ENCODE measurements around the gene CD40LG. TPM values are rescaled to one million over a fixed set of nuclear protein-coding genes. Genes with fewer than 3 reads are reported as not detected.

CD40LG gene
- total RNA-seq, 4 donors from 2014 or later: 0.13 to 0.67 (median 0.38) TPM; not detected in 1

- 60 to 86% methylated on average over 2 of the region's 2 CpGs for WGBS, 2 donors
- no peak overlapping the region for H3K4me3 ChIP-seq
- H3K27me3 ChIP-seq: no peaks in the 10 kb centered on the region
Measured at GRCh38 chrX:136625246-136625645, 22.7 kb upstream of the CD40LG start.

DNA sequence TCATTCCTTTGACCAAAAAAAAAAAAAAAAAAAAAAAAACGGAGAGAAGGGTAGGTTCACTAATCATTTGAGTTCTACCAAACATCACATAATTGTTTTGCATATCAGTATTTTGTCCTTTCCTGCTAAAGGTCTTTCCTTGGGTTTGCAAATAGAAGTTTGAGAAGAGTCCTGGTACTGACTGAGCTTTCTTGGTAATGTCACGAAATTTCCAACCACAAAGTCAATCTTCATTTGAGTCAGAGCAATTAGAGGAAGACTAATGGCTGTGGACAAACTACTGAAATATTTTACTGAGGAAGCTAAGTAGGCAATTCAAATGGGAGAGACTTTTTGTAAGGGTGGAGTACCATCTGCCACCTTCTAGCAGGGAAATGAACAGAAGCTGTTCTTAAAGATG is 21.7 kb upstream of the CD40LG start:
- no peak overlapping the region for H3K27ac ChIP-seq
- DNase-seq: no peak
- 53 to 77% methylated on average over 2 of the region's 2 CpGs for WGBS, 2 donors
- no peaks in the 10 kb centered on the region for H3K9me3 ChIP-seq
- no peaks in the 10 kb centered on the region for H3K4me1 ChIP-seq
- no peaks in the 10 kb centered on the region for H3K36me3 ChIP-seq
- intact Hi-C loops (cut with DNase I): no loop called here
- no peak for TF ChIP-seq POLR2A (IDR thresholded peaks at IDR 0.05)
- TF ChIP-seq, protein P1, sequence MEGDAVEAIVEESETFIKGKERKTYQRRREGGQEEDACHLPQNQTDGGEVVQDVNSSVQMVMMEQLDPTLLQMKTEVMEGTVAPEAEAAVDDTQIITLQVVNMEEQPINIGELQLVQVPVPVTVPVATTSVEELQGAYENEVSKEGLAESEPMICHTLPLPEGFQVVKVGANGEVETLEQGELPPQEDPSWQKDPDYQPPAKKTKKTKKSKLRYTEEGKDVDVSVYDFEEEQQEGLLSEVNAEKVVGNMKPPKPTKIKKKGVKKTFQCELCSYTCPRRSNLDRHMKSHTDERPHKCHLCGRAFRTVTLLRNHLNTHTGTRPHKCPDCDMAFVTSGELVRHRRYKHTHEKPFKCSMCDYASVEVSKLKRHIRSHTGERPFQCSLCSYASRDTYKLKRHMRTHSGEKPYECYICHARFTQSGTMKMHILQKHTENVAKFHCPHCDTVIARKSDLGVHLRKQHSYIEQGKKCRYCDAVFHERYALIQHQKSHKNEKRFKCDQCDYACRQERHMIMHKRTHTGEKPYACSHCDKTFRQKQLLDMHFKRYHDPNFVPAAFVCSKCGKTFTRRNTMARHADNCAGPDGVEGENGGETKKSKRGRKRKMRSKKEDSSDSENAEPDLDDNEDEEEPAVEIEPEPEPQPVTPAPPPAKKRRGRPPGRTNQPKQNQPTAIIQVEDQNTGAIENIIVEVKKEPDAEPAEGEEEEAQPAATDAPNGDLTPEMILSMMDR (IDR thresholded peaks at IDR 0.05): no peak
- H3K4me3 ChIP-seq: no peak overlapping the region
- no peaks in the 10 kb centered on the region for H3K27me3 ChIP-seq

More at GRCh38 chrX:136625246-136625645, 22.7 kb upstream of the CD40LG start:
- H3K4me1 ChIP-seq: no peaks in the 10 kb centered on the region
- TF ChIP-seq POLR2A (IDR thresholded peaks at IDR 0.05): no peak
- no peaks in the 10 kb centered on the region for H3K9me3 ChIP-seq
- no peak overlapping the region for H3K27ac ChIP-seq
- no peak for DNase-seq
- no peaks in the 10 kb centered on the region for H3K36me3 ChIP-seq
- intact Hi-C loops (cut with DNase I): no loop called here

GRCh38 chrX:136626891-136627290 is 21.1 kb upstream of the CD40LG start:
- WGBS, 2 donors: 64 to 71% methylated on average over 1 of the region's 1 CpG
- intact Hi-C loops (cut with DNase I): no loop called here
- TF ChIP-seq, protein P1 (IDR thresholded peaks at IDR 0.05): no peak
- TF ChIP-seq POLR2A (IDR thresholded peaks at IDR 0.05): no peak

DNA sequence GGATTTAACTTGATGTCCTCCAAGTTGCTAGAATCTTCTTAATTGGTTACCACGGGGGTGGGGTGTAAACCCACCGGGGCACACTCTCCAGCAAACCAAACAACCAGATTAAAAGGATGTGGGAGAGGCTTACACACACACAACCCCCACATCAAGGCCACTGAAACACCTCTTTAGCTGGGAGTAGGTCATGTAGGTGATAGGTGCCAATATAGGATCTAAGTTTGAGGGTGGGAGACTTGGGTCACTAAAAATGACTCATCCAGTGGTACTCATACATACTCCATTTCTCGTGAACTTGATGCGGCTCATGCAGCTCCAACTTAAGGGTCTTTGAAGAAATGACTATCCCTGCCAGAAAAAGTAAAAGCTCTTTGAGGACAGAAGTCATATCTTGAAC is 20.5 kb upstream of the CD40LG start:
- TF ChIP-seq POLR2A (IDR thresholded peaks at IDR 0.05): no peak
- TF ChIP-seq, protein P1 (IDR thresholded peaks at IDR 0.05): no peak
- 61 to 80% methylated on average over 3 to 4 of the region's 4 CpGs for WGBS, 2 donors
- Histone ChIP-seq H3K27ac (no peak overlapping the region), H3K36me3 (no peaks in the 10 kb centered on the region), H3K4me1 (no peaks in the 10 kb centered on the region), H3K9me3 (no peaks in the 10 kb centered on the region), H3K27me3 (no peaks in the 10 kb centered on the region), H3K4me3 (no peak overlapping the region)
- DNase-seq: no peak
- intact Hi-C loops (cut with DNase I): no loop called here

More at GRCh38 chrX:136626891-136627290, 21.1 kb upstream of the CD40LG start:
- DNase-seq: no peak
- Histone ChIP-seq H3K4me3 (no peak overlapping the region), H3K9me3 (no peaks in the 10 kb centered on the region), H3K27ac (no peak overlapping the region), H3K27me3 (no peaks in the 10 kb centered on the region), H3K4me1 (no peaks in the 10 kb centered on the region), H3K36me3 (no peaks in the 10 kb centered on the region)

DNA sequence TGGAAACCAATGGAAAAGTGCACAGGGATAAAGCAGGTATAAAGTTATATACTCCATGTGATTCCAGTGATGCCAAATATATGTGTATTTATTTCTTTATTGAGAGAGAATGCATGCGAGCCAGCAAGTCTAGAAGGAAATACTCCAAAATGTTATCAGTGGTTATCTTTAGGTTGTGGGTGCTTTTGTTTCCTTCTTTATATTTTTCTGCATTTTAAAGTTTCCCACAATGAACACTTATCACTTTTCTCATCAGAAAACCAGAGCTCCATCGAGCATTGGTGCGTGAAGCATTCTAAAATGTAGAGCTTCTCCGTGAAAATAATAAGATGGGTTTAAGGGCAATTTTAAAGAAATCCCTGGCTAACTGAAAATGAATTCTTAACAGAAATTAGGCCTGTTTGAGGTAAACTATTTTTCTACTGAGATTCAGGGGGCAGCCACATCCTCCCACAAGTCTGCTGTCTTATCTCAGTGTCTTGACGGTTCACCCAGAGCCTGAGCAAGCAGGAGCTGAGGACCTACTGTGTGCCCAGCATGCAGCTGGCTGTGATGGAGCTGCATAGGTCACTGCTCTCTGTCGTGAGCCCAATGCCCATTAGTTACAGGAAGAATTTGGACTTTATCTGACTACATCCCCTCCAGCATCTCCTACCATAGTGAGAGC is 18.7 kb upstream of the CD40LG start:
- 60 to 71% methylated on average over 5 to 6 of the region's 6 CpGs for WGBS, 2 donors
- intact Hi-C loops (cut with DNase I): no loop called here
- TF ChIP-seq POLR2A (IDR thresholded peaks at IDR 0.05): no peak
- TF ChIP-seq, protein P1 (IDR thresholded peaks at IDR 0.05): no peak
- Histone ChIP-seq H3K4me1 (no peaks in the 10 kb centered on the region), H3K36me3 (no peaks in the 10 kb centered on the region), H3K9me3 (no peaks in the 10 kb centered on the region), H3K27me3 (no peaks in the 10 kb centered on the region), H3K4me3 (no peak overlapping the region), H3K27ac (no peak overlapping the region)
- no peak for DNase-seq

All from esophagus squamous epithelium (tissue), 5 donors.